Measurements from ENCODE around the gene NCOA3.
"Not testable (repeated sequence)": the region's sequence is repeated elsewhere in the genome, so short reads cannot be mapped to it uniquely, and the experiment has no call there.

NCOA3 gene

GRCh38 chr20:47561603-47562583, 60.2 kb downstream of the NCOA3 start:
- DNase-seq (ENCODE audit: low read depth in 2 of 2), result no peak

GRCh38 chr20:47566269-47566668, 64.6 kb downstream of the NCOA3 start:
- DNase-seq (ENCODE audit: low read depth in 2 of 2), result no peak

GRCh38 chr20:47568019-47568418, 66.3 kb downstream of the NCOA3 start:
- DNase-seq (ENCODE audit: low read depth in 2 of 2), result no peak

- no peak for DNase-seq (ENCODE audit: low read depth in 2 of 2)
These were observed 67.2 kb downstream of the NCOA3 start for GRCh38 chr20:47568837-47569410.

- no peak for DNase-seq (ENCODE audit: low read depth in 2 of 2)
These were observed 69.7 kb downstream of the NCOA3 start for GRCh38 chr20:47571426-47571825.

- DNase-seq (ENCODE audit: low read depth in 2 of 2), result no peak
These were observed 70.5 kb downstream of the NCOA3 start for GRCh38 chr20:47572105-47572729.

- no peak for DNase-seq (ENCODE audit: low read depth in 2 of 2)
These were observed 71.9 kb downstream of the NCOA3 start for GRCh38 chr20:47573559-47573958.

- DNase-seq (ENCODE audit: low read depth in 2 of 2), result no peak
These were observed 73.1 kb downstream of the NCOA3 start for GRCh38 chr20:47574616-47575364.

GRCh38 chr20:47576516-47577033, 74.9 kb downstream of the NCOA3 start:
- DNase-seq (ENCODE audit: low read depth in 2 of 2), result no peak

- no peak for DNase-seq (ENCODE audit: low read depth in 2 of 2)
These were observed 75.6 kb downstream of the NCOA3 start for GRCh38 chr20:47577314-47577713.

GRCh38 chr20:47578543-47578942, 76.9 kb downstream of the NCOA3 start:
- DNase-seq (ENCODE audit: low read depth in 2 of 2), result no peak

GRCh38 chr20:47580686-47581085, 79.0 kb downstream of the NCOA3 start:
- not testable (repeated sequence) for DNase-seq (ENCODE audit: low read depth in 2 of 2)

- DNase-seq (ENCODE audit: low read depth in 2 of 2), result no peak
These were observed 79.4 kb downstream of the NCOA3 start for GRCh38 chr20:47581090-47581489.

- DNase-seq (ENCODE audit: low read depth in 2 of 2), result no peak
These were observed 81.9 kb downstream of the NCOA3 start for GRCh38 chr20:47583551-47583950.

GRCh38 chr20:47585087-47585747, 83.5 kb downstream of the NCOA3 start:
- DNase-seq (ENCODE audit: low read depth in 2 of 2), result no peak

GRCh38 chr20:47586649-47587294, 85.1 kb downstream of the NCOA3 start:
- DNase-seq (ENCODE audit: low read depth in 2 of 2), result no peak

- no peak for DNase-seq (ENCODE audit: low read depth in 2 of 2)
These were observed 86.5 kb downstream of the NCOA3 start for GRCh38 chr20:47588158-47588557.

GRCh38 chr20:47591231-47591630, 89.5 kb downstream of the NCOA3 start:
- no peak for DNase-seq (ENCODE audit: low read depth in 2 of 2)

GRCh38 chr20:47594157-47594556, 92.5 kb downstream of the NCOA3 start:
- no peak for DNase-seq (ENCODE audit: low read depth in 2 of 2)

GRCh38 chr20:47595138-47595537, 93.5 kb downstream of the NCOA3 start:
- DNase-seq (ENCODE audit: low read depth in 2 of 2), result not testable (repeated sequence)

Measured in stimulated activated CD8-positive, alpha-beta memory T cell treated with anti-CD3 and anti-CD28 coated beads, Interleukin-15, amount 100 ng/mL, for 48 hours (primary cell).